Measurements from ENCODE around the gene VWC2L.

The VWC2L gene

GRCh38 chr2:214537929-214538328, 127.1 kb downstream of the VWC2L start:
- no peak for DNase-seq (ENCODE audit: low read depth)

GRCh38 chr2:214542295-214542694, 131.4 kb downstream of the VWC2L start:
- DNase-seq (ENCODE audit: low read depth) = no peak

GRCh38 chr2:214542866-214543265, 132.0 kb downstream of the VWC2L start:
- DNase-seq (ENCODE audit: low read depth) = peak; percentile 6

- DNase-seq (ENCODE audit: low read depth) = no peak
Measured at GRCh38 chr2:214543386-214543955, 132.6 kb downstream of the VWC2L start.

- DNase-seq (ENCODE audit: low read depth) = no peak
Measured at GRCh38 chr2:214545898-214546542, 135.2 kb downstream of the VWC2L start.

- peak; percentile 1 for DNase-seq (ENCODE audit: low read depth)
Measured at GRCh38 chr2:214547931-214548330, 137.1 kb downstream of the VWC2L start.

- DNase-seq (ENCODE audit: low read depth) = peak; percentile 39
Measured at GRCh38 chr2:214549946-214550345, 139.1 kb downstream of the VWC2L start.

GRCh38 chr2:214550786-214551185, 139.9 kb downstream of the VWC2L start:
- DNase-seq (ENCODE audit: low read depth) = no peak

- no peak for DNase-seq (ENCODE audit: low read depth)
Measured at GRCh38 chr2:214557884-214558283, 147.0 kb downstream of the VWC2L start.

- DNase-seq (ENCODE audit: low read depth) = no peak
Measured at GRCh38 chr2:214558341-214558740, 147.5 kb downstream of the VWC2L start.

- DNase-seq (ENCODE audit: low read depth) = no peak
Measured at GRCh38 chr2:214560176-214560575, 149.3 kb downstream of the VWC2L start.

- no peak for DNase-seq (ENCODE audit: low read depth)
Measured at GRCh38 chr2:214560618-214561190, 149.8 kb downstream of the VWC2L start.

- no peak for DNase-seq (ENCODE audit: low read depth)
Measured at GRCh38 chr2:214565246-214565645, 154.4 kb downstream of the VWC2L start.

- no peak for DNase-seq (ENCODE audit: low read depth)
Measured at GRCh38 chr2:214566457-214566856, 155.6 kb downstream of the VWC2L start.

- DNase-seq (ENCODE audit: low read depth) = no peak
Measured at GRCh38 chr2:214569419-214570035, 158.7 kb downstream of the VWC2L start.

- DNase-seq (ENCODE audit: low read depth) = no peak
Measured at GRCh38 chr2:214574084-214574781, 163.4 kb downstream of the VWC2L start.

GRCh38 chr2:214575030-214575429, 164.2 kb downstream of the VWC2L start:
- DNase-seq (ENCODE audit: low read depth) = no peak

GRCh38 chr2:214575465-214575864, 164.6 kb downstream of the VWC2L start:
- no peak for DNase-seq (ENCODE audit: low read depth)

- DNase-seq (ENCODE audit: low read depth) = no peak
Measured at GRCh38 chr2:214577769-214578168, 166.9 kb downstream of the VWC2L start.

GRCh38 chr2:214578442-214578841, 167.6 kb downstream of the VWC2L start:
- no peak for DNase-seq (ENCODE audit: low read depth)

- DNase-seq (ENCODE audit: low read depth) = no peak
Measured at GRCh38 chr2:214579035-214579434, 168.2 kb downstream of the VWC2L start.

GRCh38 chr2:214587442-214587841, 176.6 kb downstream of the VWC2L start:
- no peak for DNase-seq (ENCODE audit: low read depth)

GRCh38 chr2:214591366-214591765, 180.5 kb downstream of the VWC2L start:
- DNase-seq (ENCODE audit: low read depth) = no peak

Measured in fibroblast of gingiva (primary cell).